ENCODE measurements around the gene SLCO4A1. TPM values are rescaled to one million over a fixed set of nuclear protein-coding genes. Genes with fewer than 3 reads are reported as not detected.

SLCO4A1 gene
- total RNA-seq, 1 donor from 2014 or later, result 160 TPM

GRCh38 chr20:62690261-62690820, 48.0 kb downstream of the SLCO4A1 start:
- H3K4me1 ChIP-seq, result no peaks in the 10 kb centered on the region
- no peaks in the 10 kb centered on the region for H3K27me3 ChIP-seq
- H3K27ac ChIP-seq, result no peak overlapping the region
- no peaks in the 10 kb centered on the region for H3K9me3 ChIP-seq
- no peak for TF ChIP-seq CTCF (IDR thresholded peaks at IDR 0.05)
- no peak for DNase-seq (ENCODE audit: low spot score in 2 of 2)
- no peak overlapping the region for H3K4me3 ChIP-seq
- intact Hi-C loops (cut with DNase I), result no loop called here
- H3K36me3 ChIP-seq, result no peaks in the 10 kb centered on the region

DNA sequence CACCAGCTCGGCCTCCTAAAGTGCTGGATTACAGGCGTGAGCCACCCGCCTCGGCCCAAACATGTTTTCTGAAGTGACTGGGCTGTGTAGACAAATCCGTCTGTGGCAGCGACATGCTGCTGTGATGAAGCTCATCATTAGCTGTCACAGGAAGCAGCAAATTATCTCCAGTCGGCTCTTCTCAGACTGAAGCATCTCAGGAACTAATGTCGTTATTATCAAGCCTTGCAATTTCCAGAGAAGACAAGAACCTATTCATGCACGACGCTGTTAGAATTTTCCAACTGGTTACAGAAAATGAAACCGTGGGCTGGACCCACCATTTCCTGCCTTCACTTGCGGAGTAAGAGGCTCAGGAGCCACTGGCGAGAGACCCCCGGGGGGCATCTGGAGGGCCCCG, 49.2 kb downstream of the SLCO4A1 start:
- Histone ChIP-seq H3K4me3 (no peak overlapping the region), H3K9me3 (no peaks in the 10 kb centered on the region), H3K36me3 (no peaks in the 10 kb centered on the region), H3K27me3 (no peaks in the 10 kb centered on the region), H3K27ac (no peak overlapping the region), H3K4me1 (no peaks in the 10 kb centered on the region)
- TF ChIP-seq CTCF (IDR thresholded peaks at IDR 0.05), result no peak
- no peak for DNase-seq (ENCODE audit: low spot score in 2 of 2)
- intact Hi-C loops (cut with DNase I), result no loop called here

- no peaks in the 10 kb centered on the region for H3K36me3 ChIP-seq
- no peak overlapping the region for H3K4me3 ChIP-seq
- H3K9me3 ChIP-seq, result no peaks in the 10 kb centered on the region
- DNase-seq (ENCODE audit: low spot score in 2 of 2), result no peak
- no peaks in the 10 kb centered on the region for H3K27me3 ChIP-seq
- H3K4me1 ChIP-seq, result no peaks in the 10 kb centered on the region
- no peak overlapping the region for H3K27ac ChIP-seq
- no peak for TF ChIP-seq CTCF (IDR thresholded peaks at IDR 0.05)
- intact Hi-C loops (cut with DNase I), result no loop called here
Observed at GRCh38 chr20:62692176-62692575, 49.9 kb downstream of the SLCO4A1 start.

DNA sequence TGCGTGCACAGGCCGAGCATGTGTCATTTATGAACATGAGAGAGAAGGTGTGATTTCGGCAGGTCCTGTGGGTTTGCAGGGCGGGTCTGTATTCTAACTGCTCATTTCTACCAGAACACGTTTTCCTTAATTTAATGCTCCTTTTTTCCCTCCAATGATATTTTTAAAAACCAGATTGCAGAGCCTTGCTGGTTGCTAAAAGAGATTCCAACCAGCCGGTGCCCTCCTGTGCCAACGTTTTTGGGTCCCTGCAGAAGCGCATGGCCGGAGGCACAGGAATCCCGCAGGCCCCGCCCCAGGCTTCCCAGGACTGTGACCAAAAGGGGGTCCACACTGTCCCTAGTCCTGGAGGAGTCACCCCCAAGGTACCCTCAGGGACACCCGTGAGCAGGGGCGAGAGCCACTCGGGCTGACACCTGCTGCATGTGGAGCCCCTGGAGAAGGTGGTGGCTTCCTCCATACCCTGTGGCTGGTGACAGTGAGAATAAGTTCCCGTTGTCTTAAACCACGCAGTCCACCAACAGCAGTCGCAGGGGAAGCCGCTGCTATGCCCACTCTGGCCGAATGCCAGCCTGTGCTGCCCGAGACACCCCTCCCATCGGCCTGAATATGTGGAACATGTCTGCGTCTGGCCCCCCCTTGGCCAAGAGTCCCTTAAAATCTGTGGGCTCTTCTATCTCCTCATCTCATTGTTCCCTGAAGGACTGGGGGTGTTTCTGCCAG, 50.7 kb downstream of the SLCO4A1 start:
- H3K27me3 ChIP-seq, result no peaks in the 10 kb centered on the region
- DNase-seq (ENCODE audit: low spot score in 2 of 2), result no peak
- no peaks in the 10 kb centered on the region for H3K4me1 ChIP-seq
- H3K4me3 ChIP-seq, result no peak overlapping the region
- intact Hi-C loops (cut with DNase I), result no loop called here
- H3K27ac ChIP-seq, result no peak overlapping the region
- H3K36me3 ChIP-seq, result no peaks in the 10 kb centered on the region
- no peak for TF ChIP-seq CTCF (IDR thresholded peaks at IDR 0.05)
- no peaks in the 10 kb centered on the region for H3K9me3 ChIP-seq

DNA sequence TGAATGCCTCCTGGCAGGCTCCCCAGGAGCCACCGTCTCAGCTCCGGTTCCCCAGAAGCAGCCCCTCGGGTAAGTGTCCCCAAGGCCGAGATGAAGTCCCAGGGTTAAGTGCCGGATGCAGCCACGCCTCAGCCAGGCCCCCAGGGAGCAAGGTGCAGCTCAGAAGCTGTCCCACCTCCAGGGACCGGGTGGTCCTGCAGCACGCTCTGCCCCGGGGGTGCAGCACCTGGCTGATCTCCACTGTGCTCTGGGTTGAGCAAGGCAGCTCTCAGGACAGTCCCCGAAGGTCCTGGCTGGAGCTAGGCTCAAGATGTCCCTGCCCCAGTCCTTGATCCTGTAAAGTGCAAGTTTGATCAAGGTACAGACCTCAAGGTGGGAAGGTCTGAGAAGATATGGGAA, 51.2 kb downstream of the SLCO4A1 start:
- intact Hi-C loops (cut with DNase I), result no loop called here
- Histone ChIP-seq H3K27me3 (no peaks in the 10 kb centered on the region), H3K4me3 (no peak overlapping the region), H3K4me1 (no peaks in the 10 kb centered on the region), H3K9me3 (no peaks in the 10 kb centered on the region), H3K27ac (no peak overlapping the region), H3K36me3 (no peaks in the 10 kb centered on the region)
- no peak for DNase-seq (ENCODE audit: low spot score in 2 of 2)
- no peak for TF ChIP-seq CTCF (IDR thresholded peaks at IDR 0.05)

Data from ascending aorta (tissue), 2 donors.